Endometrial microvascular endothelial cells (primary cell): ENCODE measurements around the gene CYP2E1. TPM values are rescaled to one million over a fixed set of nuclear protein-coding genes. Genes with fewer than 3 reads are reported as not detected.
"Not testable (repeated sequence)": the region's sequence is repeated elsewhere in the genome, so short reads cannot be mapped to it uniquely, and the experiment has no call there.

Experiments
- in situ Hi-C: cut with HindIII; loops from 2 replicates; pipeline ENCODE4 v1.10.0; 2017; ENCODE audit warnings: low sequenced_read_pairs, low pct_unique_long_range_greater_than_20kb; ENCODE audit errors: inconsistent ontology term
- total RNA-seq: library from RNA; depleted of rRNA; stranded (reverse); fragments of >200 nt; gene quantifications from one replicate; pipeline ENCODE4 v1.2.3, GENCODE V29; 2015; ENCODE audit errors: inconsistent ontology term

CYP2E1 gene
- total RNA-seq, 1 donor from 2014 or later: not detected

- in situ Hi-C loops: no loop called here
These were observed 40.0 kb downstream of the CYP2E1 start for GRCh38 chr10:133567119-133567518.

- in situ Hi-C loops: no loop called here
These were observed 40.6 kb downstream of the CYP2E1 start for GRCh38 chr10:133567609-133568286.

GRCh38 chr10:133568287-133568614 lies 41.1 kb downstream of the CYP2E1 start:
- in situ Hi-C loops: no loop called here

GRCh38 chr10:133568831-133569527 lies 41.8 kb downstream of the CYP2E1 start:
- in situ Hi-C loops: not testable (repeated sequence)

GRCh38 chr10:133569801-133570200 lies 42.6 kb downstream of the CYP2E1 start:
- in situ Hi-C loops: not testable (repeated sequence)

GRCh38 chr10:133572055-133572454 lies 44.9 kb downstream of the CYP2E1 start:
- in situ Hi-C loops: not testable (repeated sequence)

GRCh38 chr10:133573460-133573859 lies 46.3 kb downstream of the CYP2E1 start:
- in situ Hi-C loops: not testable (repeated sequence)

GRCh38 chr10:133577037-133577436 lies 49.9 kb downstream of the CYP2E1 start:
- in situ Hi-C loops: not testable (repeated sequence)

Other genes with a start within 250 kb of the CYP2E1 start
- gene TUBGCP2, start 218.5 kb upstream of the CYP2E1 start, total RNA-seq: 63.8 TPM
- 35.9 TPM for gene ZNF511, start 218.4 kb upstream of the CYP2E1 start, total RNA-seq
- gene CALY, start 190.5 kb upstream of the CYP2E1 start, total RNA-seq: not detected
- not detected for gene PRAP1, start 180.0 kb upstream of the CYP2E1 start, total RNA-seq
- gene FUOM, start 169.3 kb upstream of the CYP2E1 start, total RNA-seq: 9.9 TPM
- 136 TPM for gene ECHS1, start 154.0 kb upstream of the CYP2E1 start, total RNA-seq
- gene PAOX, start 148.1 kb upstream of the CYP2E1 start, total RNA-seq: 9.3 TPM
- gene MTG1, start 133.2 kb upstream of the CYP2E1 start, total RNA-seq: 28.0 TPM
- 0.19 TPM for gene SPRN, start 102.7 kb upstream of the CYP2E1 start, total RNA-seq
- not detected for gene SCART1, start 73.4 kb upstream of the CYP2E1 start, total RNA-seq
- gene SYCE1, start 38.2 kb downstream of the CYP2E1 start, total RNA-seq: not detected
- not detected for gene FRG2B, start 99.4 kb downstream of the CYP2E1 start, total RNA-seq